ENCODE measurements around the gene DOCK8. TPM values are rescaled to one million over a fixed set of nuclear protein-coding genes. Genes with fewer than 3 reads are reported as not detected.
"Not testable (repeated sequence)": the region's sequence is repeated elsewhere in the genome, so short reads cannot be mapped to it uniquely, and the experiment has no call there.

DOCK8 gene
- total RNA-seq, 1 donor from 2014 or later: 31.0 TPM

- no peak for DNase-seq (ENCODE audit: low spot score)
These were observed 190.7 kb downstream of the DOCK8 start for GRCh38 chr9:405341-405740.

DNA sequence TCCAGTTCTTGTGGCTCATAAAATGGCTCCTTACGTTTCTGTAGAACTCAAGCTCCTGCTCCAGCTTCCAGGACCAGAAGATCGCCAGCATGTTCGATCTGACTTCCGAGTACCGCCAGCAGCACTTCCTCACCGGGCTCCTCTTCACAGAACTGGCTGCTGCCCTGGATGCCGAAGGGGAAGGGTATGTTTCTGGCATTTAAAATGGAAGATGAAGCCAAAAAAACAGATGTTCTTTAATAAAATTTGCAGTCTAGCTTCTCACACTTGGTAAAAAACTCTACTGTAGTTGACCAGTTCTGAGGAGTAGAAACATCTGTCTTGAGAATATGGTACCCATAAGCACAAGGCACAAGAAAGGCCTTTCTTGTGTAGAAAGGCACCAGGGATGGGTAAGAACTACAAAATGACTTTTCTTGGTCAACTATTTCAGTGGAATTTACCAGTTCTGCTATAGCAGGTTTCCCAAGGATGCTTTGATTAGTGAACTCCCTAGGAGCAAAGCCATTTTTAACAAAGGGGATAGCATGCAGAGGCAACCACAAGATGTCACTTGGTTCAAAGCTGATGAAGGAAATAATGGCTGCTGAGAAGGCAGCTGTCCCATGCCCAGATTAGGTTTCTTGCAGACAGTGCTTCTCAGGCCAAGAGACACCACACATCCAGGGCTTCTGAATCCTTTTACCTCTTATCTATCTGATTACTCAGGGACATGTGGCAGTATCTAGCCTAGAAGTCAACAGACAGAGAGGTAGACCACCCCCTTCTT is 192.4 kb downstream of the DOCK8 start:
- DNase-seq (ENCODE audit: low spot score): no peak

GRCh38 chr9:409655-410054 is 195.0 kb downstream of the DOCK8 start:
- DNase-seq (ENCODE audit: low spot score): not testable (repeated sequence)

DNA sequence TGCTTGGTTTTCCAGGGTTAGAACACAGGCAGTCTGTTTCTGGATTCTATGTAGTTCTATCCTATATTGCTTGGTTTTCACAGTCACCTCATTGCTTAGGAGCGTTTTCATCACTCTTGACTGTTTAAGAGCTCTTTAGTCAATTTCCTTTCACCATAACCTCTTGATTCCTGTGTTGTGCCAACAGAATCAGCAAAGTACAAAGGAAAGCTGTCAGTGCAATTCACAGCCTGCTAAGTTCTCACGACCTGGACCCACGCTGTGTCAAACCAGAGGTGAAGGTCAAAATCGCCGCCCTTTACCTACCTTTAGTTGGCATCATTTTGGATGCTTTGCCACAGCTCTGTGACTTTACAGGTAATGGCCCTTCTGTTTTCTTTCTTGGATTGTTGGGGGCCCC is 199.9 kb downstream of the DOCK8 start:
- DNase-seq (ENCODE audit: low spot score): no peak

- DNase-seq (ENCODE audit: low spot score): no peak
These were observed 205.0 kb downstream of the DOCK8 start for GRCh38 chr9:419571-420171.

DNA sequence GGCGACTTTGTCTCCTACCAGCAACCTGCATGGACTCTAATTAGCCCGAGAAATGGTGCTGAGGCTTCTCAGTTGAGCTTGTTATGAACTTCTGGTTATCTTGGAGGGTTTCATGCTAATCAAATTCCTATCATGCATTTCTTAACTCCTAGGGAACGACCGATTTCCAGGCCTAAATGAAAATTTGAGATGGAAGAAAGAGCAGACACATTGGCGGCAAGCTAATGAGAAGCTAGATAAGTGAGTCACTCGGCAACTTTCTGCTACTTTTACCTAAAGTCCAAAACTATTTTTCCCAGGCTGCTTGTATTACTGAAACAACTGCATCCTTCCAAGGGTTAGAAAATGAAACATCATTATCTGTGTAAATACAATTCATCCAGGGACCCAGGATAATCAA is 207.2 kb downstream of the DOCK8 start:
- no peak for DNase-seq (ENCODE audit: low spot score)

- no peak for DNase-seq (ENCODE audit: low spot score)
These were observed 211.6 kb downstream of the DOCK8 start for GRCh38 chr9:426264-426663.

- no peak for DNase-seq (ENCODE audit: low spot score)
These were observed 212.3 kb downstream of the DOCK8 start for GRCh38 chr9:426976-427375.

DNA sequence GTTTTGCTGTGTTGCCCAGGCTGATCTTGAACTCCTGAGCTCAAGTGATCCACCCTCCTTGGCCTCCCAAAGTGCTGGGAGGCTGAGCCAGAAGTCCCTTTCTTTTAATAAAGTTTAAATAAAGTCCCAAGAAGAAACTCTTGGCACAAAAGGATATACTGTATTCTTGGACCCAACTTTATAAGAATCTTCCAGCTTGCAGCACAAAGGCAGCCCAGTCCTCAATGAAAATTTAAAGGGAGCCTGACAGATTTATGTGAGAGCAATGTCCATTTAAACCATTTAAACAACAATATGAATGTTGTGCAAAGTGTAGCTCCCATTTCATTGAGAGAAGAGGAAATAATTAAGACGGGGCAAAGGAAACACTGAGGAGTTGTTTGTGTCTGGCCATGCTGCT is 217.0 kb downstream of the DOCK8 start:
- DNase-seq (ENCODE audit: low spot score): no peak

- DNase-seq (ENCODE audit: low spot score): no peak
These were observed 221.8 kb downstream of the DOCK8 start for GRCh38 chr9:436482-436881.

DNA sequence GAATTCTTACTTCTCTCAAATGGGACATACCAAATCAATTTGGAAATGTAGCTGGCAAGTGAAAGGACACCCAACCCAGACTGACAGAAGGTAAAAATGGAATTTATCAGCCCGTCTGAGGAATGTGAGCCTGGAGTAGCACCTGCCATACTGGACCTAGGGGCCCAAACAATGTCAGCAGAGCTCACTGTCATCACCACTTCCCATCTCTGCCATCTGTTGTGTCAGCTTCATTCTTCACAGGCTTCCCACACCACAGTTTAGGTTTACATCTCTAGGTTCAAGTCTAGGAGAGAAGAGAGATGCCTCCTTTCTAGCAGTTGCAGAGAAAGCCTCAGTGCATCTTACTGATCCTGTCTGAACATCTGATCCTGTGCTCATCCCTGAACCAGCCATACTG is 222.4 kb downstream of the DOCK8 start:
- DNase-seq (ENCODE audit: low spot score): no peak

- DNase-seq (ENCODE audit: low spot score): no peak
These were observed 222.9 kb downstream of the DOCK8 start for GRCh38 chr9:437574-438001.

- DNase-seq (ENCODE audit: low spot score): no peak
These were observed 223.4 kb downstream of the DOCK8 start for GRCh38 chr9:438066-438465.

DNA sequence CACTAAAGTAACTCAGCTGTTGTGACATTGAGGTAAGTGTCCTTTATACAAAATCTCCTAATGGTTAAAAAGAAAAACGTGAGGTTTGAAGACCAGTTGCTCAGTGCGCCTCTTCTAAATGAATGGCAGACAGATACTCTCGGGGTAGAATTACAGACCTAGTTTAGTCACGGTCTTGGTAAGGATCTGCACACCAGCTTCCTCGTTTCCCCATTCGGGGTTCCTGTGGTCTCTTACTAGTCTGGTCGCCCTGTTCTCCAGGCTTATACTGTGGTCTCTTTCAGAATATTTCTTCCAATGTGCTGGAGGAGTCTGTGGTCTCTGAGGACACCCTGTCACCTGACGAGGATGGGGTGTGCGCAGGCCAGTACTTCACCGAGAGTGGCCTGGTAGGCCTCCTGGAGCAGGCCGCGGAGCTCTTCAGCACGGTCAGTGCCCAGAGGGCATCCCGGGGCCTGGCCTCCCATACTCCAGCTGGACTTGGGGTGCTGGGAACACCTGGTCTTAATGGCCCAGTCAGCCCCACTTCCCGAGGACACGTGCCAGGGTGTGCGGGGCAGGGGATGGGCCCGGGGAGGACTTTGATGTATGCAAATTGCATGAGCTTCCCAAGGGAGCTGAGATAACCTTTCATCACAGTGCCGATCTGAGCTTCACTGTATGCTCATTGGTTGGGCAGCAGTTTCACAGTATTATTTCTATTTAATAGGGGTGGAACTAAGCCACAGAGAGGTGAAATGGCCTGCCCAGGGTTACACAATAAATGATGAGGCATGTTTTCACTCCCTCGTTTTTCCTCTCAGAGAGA is 224.5 kb downstream of the DOCK8 start:
- DNase-seq (ENCODE audit: low spot score): no peak

- no peak for DNase-seq (ENCODE audit: low spot score)
These were observed 226.5 kb downstream of the DOCK8 start for GRCh38 chr9:441126-441525.

GRCh38 chr9:444528-444927 is 229.9 kb downstream of the DOCK8 start:
- DNase-seq (ENCODE audit: low spot score): no peak

DNA sequence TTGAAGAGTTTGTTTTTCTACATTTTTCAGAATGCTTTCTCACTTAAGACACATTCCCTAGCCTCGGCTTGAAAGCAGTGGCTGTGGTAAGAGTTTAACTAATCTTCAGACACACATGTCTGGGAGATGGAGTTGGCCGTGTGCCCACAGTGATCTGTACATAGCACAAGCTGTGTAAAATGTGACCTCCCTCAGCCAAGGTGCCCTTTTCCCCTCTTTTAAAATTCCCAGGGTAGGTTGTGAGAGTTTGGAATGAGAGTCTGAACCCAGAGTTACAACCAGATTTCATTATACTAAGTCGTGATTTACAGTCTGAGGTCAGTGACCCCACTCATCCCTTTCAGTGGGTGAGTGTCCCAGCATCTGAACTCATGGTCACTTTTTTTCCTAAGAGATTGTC is 230.4 kb downstream of the DOCK8 start:
- no peak for DNase-seq (ENCODE audit: low spot score)

- DNase-seq (ENCODE audit: low spot score): no peak
These were observed 231.5 kb downstream of the DOCK8 start for GRCh38 chr9:446074-446699.

- no peak for DNase-seq (ENCODE audit: low spot score)
These were observed 232.8 kb downstream of the DOCK8 start for GRCh38 chr9:447230-448025.

GRCh38 chr9:450057-450456 is 235.4 kb downstream of the DOCK8 start:
- no peak for DNase-seq (ENCODE audit: low spot score)

- DNase-seq (ENCODE audit: low spot score): no peak
These were observed 235.9 kb downstream of the DOCK8 start for GRCh38 chr9:450561-450960.
